Measurements from ENCODE around the gene RNASEH2C.

RNASEH2C gene

GRCh38 chr11:65700399-65700798, 20.2 kb downstream of the RNASEH2C start:
- no peaks in the 10 kb centered on the region for H3K36me3 ChIP-seq (replicated peaks; ENCODE audit: insufficient read depth, low read length)
- H2AFZ ChIP-seq (ENCODE audit: low read length) = no peak overlapping the region
- H3F3A ChIP-seq (ENCODE audit: insufficient read depth, low read length) = no peaks in the 10 kb centered on the region
- peaks cover 15% of the 10 kb centered on the region for H3K27me3 ChIP-seq (replicated peaks; ENCODE audit: insufficient read depth, low read length)
- H3K9me2 ChIP-seq (replicated peaks; ENCODE audit: insufficient read depth, low read length) = no peaks in the 10 kb centered on the region
- H3K4me2 ChIP-seq (ENCODE audit: low read depth, low read length) = no peak overlapping the region
- DNase-seq = no peak
- TF ChIP-seq EZH2 (optimal IDR thresholded peaks at IDR 0.05; ENCODE audit: low read depth, low read length) (no peak), EZH2phosphoT487 (IDR thresholded peaks at IDR 0.05; ENCODE audit: low read length) (no peak), CTCF (IDR thresholded peaks at IDR 0.05; ENCODE audit: low read length) (no peak)
- H3K4me1 ChIP-seq (ENCODE audit: low read length) = no peaks in the 10 kb centered on the region
- no peaks in the 10 kb centered on the region for H3K9me3 ChIP-seq (replicated peaks; ENCODE audit: insufficient read depth, low read length)
- H3K27ac ChIP-seq (ENCODE audit: low read length) = no peak overlapping the region
- H4K20me1 ChIP-seq (ENCODE audit: insufficient read depth, low read length) = no peaks in the 10 kb centered on the region
- no peak overlapping the region for H3K4me3 ChIP-seq (ENCODE audit: low read length)
- no peaks in the 10 kb centered on the region for H3K79me2 ChIP-seq (ENCODE audit: low read length)
- no peak overlapping the region for H3K9ac ChIP-seq (ENCODE audit: low read length)

DNA sequence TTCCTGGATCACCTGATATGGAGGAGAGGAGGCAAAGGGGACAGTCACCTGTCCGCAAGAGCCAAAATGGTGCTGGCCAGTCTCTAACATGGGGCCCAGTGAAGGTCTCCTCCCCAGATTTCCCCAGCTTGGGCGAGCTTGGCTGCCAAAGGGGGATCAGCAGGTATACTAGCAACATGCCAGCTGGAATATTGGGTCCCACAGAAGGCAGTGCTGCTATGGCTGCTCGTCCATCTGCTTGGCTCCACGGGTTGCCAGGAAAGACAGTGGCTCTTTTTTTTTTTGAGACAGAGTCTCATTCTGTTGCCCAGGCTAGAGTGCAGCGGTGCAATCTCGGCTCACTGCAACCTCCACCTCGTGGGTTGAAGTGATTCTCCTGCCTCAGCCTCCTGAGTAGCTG, 21.3 kb downstream of the RNASEH2C start:
- H3K4me2 ChIP-seq (ENCODE audit: low read depth, low read length) = no peak overlapping the region

GRCh38 chr11:65698205-65698604, 22.4 kb downstream of the RNASEH2C start:
- Histone ChIP-seq H3K9ac (ENCODE audit: low read length) (no peak overlapping the region), H2AFZ (ENCODE audit: low read length) (no peak overlapping the region), H4K20me1 (ENCODE audit: insufficient read depth, low read length) (no peaks in the 10 kb centered on the region)

More for the DNA sequence above, 21.3 kb downstream of the RNASEH2C start:
- Histone ChIP-seq H3F3A (ENCODE audit: insufficient read depth, low read length) (no peaks in the 10 kb centered on the region), H2AFZ (ENCODE audit: low read length) (no peak overlapping the region), H3K36me3 (replicated peaks; ENCODE audit: insufficient read depth, low read length) (no peaks in the 10 kb centered on the region), H3K9me3 (replicated peaks; ENCODE audit: insufficient read depth, low read length) (no peaks in the 10 kb centered on the region), H3K27ac (ENCODE audit: low read length) (no peak overlapping the region), H3K4me1 (ENCODE audit: low read length) (no peaks in the 10 kb centered on the region), H3K9ac (ENCODE audit: low read length) (no peak overlapping the region), H3K9me2 (replicated peaks; ENCODE audit: insufficient read depth, low read length) (no peaks in the 10 kb centered on the region), H3K79me2 (ENCODE audit: low read length) (no peaks in the 10 kb centered on the region), H4K20me1 (ENCODE audit: insufficient read depth, low read length) (no peaks in the 10 kb centered on the region), H3K4me3 (ENCODE audit: low read length) (no peak overlapping the region), H3K27me3 (replicated peaks; ENCODE audit: insufficient read depth, low read length) (peaks cover 15% of the 10 kb centered on the region)
- no peak for DNase-seq
- TF ChIP-seq CTCF (IDR thresholded peaks at IDR 0.05; ENCODE audit: low read length) = no peak
- TF ChIP-seq EZH2 (optimal IDR thresholded peaks at IDR 0.05; ENCODE audit: low read depth, low read length) = no peak
- no peak for TF ChIP-seq EZH2phosphoT487 (IDR thresholded peaks at IDR 0.05; ENCODE audit: low read length)

More at GRCh38 chr11:65698205-65698604, 22.4 kb downstream of the RNASEH2C start:
- H3K4me1 ChIP-seq (ENCODE audit: low read length) = no peaks in the 10 kb centered on the region
- TF ChIP-seq EZH2 (optimal IDR thresholded peaks at IDR 0.05; ENCODE audit: low read depth, low read length) (no peak), CTCF (IDR thresholded peaks at IDR 0.05; ENCODE audit: low read length) (no peak), EZH2phosphoT487 (IDR thresholded peaks at IDR 0.05; ENCODE audit: low read length) (no peak)
- H3K4me3 ChIP-seq (ENCODE audit: low read length) = no peak overlapping the region
- no peaks in the 10 kb centered on the region for H3K36me3 ChIP-seq (replicated peaks; ENCODE audit: insufficient read depth, low read length)
- H3K79me2 ChIP-seq (ENCODE audit: low read length) = no peaks in the 10 kb centered on the region
- no peaks in the 10 kb centered on the region for H3K9me3 ChIP-seq (replicated peaks; ENCODE audit: insufficient read depth, low read length)
- DNase-seq = no peak
- no peak overlapping the region for H3K27ac ChIP-seq (ENCODE audit: low read length)
- no peaks in the 10 kb centered on the region for H3F3A ChIP-seq (ENCODE audit: insufficient read depth, low read length)
- H3K4me2 ChIP-seq (ENCODE audit: low read depth, low read length) = no peak overlapping the region
- H3K27me3 ChIP-seq (replicated peaks; ENCODE audit: insufficient read depth, low read length) = peaks cover 15% of the 10 kb centered on the region
- no peaks in the 10 kb centered on the region for H3K9me2 ChIP-seq (replicated peaks; ENCODE audit: insufficient read depth, low read length)

Measured in MM.1S (cell line).